ENCODE measurements around the gene ANKRD37. TPM values are rescaled to one million over a fixed set of nuclear protein-coding genes. Genes with fewer than 3 reads are reported as not detected.

ANKRD37 gene
- total and polyA plus RNA-seq, 9 of the 15 experiments (the other 6 are each of a cell fraction or from before 2014, with no cell fraction given), result 1.3 to 53.7 (median 3.6) TPM

DNA sequence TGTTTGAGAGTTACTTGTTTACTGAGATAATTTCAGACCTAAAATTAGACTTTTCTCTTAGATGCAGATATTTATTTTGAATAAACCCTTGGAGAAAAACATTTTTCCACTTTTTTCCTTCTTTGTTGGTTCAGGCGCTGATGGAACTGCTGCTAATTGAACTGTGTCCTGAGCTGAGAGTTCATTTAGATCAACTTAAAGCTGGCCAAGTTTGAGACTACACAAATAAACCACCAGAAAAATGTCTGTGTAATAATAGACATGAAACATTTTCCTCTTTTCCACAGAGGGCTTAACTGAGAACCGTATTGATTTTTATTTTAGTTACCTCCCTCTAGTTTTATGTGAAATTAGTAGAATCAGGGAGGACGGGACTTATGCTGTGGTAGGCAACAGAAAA lies 33.4 kb upstream of the ANKRD37 start:
- in situ Hi-C loops (cut with MboI), result no loop called here
- CTCF ChIA-PET (ENCODE audit: low intra/inter-chr PET ratio), result no interaction called here

More for the DNA sequence above, 33.4 kb upstream of the ANKRD37 start:
- Histone ChIP-seq H3K4me2 (ENCODE audit: insufficient read depth, low read length) (no peak overlapping the region), H3K4me1 (replicated peaks in 1 of 2; ENCODE audit: control insufficient read depth in 2 of 2, insufficient read depth in 2 of 2, low read length in 2 of 2) (peaks cover 8 to 22% of the 10 kb centered on the region in 2 experiments), H3K9me3 (replicated peaks; ENCODE audit: control insufficient read depth, insufficient read depth, low read depth, low read length) (no peaks in the 10 kb centered on the region), H4K20me1 (replicated peaks; ENCODE audit: control insufficient read depth, insufficient read depth, low read length) (no peaks in the 10 kb centered on the region), H3K9ac (ENCODE audit: insufficient read depth in 1 of 2, low read depth in 2 of 2, low read length in 2 of 2) (no peak overlapping the region), H3K36me3 (ENCODE audit: control insufficient read depth, insufficient read depth, low read length) (no peaks in the 10 kb centered on the region; the same call in 2 of the 3 replicates), H2AFZ (ENCODE audit: low read depth, low read length) (no peak overlapping the region), H3K9me1 (ENCODE audit: control insufficient read depth, insufficient read depth, low read length) (no peaks in the 10 kb centered on the region), H3K4me3 (no peak overlapping the region), H3K27me3 (ENCODE audit: control insufficient read depth in 2 of 2, insufficient read depth in 2 of 2, low read length in 2 of 2) (no peaks in the 10 kb centered on the region), H3K27ac (ENCODE audit: extremely low read depth, low read depth, low read length) (no peak overlapping the region), H3K79me2 (ENCODE audit: control insufficient read depth, insufficient read depth, low read length) (no peaks in the 10 kb centered on the region)
- intact Hi-C loops (cut with micrococcal nuclease), result no loop called here
- POLR2A ChIA-PET, result no interaction called here
- no peak for FAIRE-seq
- 85% methylated on average over 3 of the region's 3 CpGs for WGBS (ENCODE audit: insufficient coverage, low coverage, missing lambda C conversion rate)
- no peak for DNase-seq (ENCODE audit: extremely low read depth in 1 of 4, low spot score in 3 of 4)
- no peak for ATAC-seq
- TF ChIP-seq, protein P1, sequence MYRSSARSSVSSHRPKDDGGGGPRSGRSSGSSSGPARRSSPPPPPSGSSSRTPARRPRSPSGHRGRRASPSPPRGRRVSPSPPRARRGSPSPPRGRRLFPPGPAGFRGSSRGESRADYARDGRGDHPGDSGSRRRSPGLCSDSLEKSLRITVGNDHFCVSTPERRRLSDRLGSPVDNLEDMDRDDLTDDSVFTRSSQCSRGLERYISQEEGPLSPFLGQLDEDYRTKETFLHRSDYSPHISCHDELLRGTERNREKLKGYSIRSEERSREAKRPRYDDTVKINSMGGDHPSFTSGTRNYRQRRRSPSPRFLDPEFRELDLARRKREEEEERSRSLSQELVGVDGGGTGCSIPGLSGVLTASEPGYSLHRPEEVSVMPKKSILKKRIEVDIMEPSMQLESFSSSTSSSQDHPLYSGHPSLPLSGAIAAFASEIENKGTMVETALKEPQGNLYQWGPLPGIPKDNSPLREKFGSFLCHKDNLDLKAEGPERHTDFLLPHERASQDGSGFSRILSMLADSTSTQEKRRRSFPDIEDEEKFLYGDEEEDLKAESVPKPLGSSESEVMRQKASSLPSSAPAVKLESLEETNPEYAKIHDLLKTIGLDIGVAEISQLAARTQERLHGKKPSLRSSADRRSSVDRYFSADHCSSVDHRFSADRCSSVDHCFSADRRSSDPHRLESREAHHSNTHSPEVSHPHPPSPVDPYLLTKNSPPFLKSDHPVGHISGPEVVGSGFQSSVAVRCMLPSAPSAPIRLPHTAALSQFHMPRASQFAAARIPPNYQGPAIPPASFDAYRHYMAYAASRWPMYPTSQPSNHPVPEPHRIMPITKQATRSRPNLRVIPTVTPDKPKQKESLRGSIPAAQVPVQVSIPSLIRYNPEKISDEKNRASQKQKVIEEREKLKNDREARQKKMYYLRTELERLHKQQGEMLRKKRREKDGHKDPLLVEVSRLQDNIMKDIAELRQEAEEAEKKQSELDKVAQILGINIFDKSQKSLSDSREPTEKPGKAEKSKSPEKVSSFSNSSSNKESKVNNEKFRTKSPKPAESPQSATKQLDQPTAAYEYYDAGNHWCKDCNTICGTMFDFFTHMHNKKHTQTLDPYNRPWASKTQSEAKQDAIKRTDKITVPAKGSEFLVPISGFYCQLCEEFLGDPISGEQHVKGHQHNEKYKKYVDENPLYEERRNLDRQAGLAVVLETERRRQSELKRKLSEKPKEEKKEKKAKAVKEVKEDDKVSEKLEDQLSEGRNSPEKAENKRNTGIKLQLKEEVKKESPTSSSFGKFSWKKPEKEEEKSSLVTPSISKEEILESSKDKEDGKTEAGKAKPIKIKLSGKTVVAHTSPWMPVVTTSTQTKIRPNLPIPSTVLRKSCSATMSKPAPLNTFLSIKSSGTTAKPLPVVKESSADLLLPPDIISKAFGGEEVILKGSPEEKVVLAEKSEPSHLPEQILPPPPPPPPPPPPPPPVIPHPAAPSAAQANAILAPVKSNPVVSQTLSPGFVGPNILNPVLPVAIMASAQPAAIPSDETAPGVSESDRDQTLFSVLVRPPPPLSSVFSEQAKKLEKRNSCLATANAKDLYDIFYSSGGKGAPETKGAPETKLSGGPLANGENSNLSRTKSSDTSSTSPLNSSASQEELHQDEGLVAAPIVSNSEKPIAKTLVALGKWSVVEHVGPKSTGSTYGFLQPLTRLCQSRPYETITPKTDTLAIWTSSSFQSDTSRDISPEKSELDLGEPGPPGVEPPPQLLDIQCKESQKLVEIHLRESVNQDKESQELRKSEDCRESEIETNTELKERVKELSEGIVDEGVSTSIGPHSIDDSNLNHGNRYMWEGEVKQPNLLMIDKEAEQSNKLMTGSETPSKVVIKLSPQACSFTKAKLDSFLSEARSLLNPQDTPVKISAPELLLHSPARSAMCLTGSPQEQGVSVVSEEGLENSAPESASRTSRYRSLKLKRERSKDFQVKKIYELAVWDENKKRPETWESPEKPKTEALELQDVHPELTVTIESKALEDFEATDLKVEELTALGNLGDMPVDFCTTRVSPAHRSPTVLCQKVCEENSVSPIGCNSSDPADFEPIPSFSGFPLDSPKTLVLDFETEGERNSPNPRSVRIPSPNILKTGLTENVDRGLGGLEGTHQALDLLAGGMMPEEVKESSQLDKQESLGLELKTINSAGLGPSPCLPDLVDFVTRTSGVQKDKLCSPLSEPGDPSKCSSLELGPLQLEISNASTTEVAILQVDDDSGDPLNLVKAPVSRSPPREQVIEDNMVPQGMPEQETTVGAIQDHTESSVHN (IDR thresholded peaks at IDR 0.05; ENCODE audit: borderline replicate concordance in 1 of 2, low read depth in 1 of 2), result no peak
- BruUV-seq (replicated peaks), result no TSS peak

All from K562 (cell line).